Measurements from ENCODE around the gene AATF. TPM values are rescaled to one million over a fixed set of nuclear protein-coding genes. Genes with fewer than 3 reads are reported as not detected.
A peak's percentile ranks its signal among the peaks of the same experiment; 100 is the strongest.

AATF gene
- total RNA-seq, 1 donor from 2014 or later, result 23.9 TPM

DNA sequence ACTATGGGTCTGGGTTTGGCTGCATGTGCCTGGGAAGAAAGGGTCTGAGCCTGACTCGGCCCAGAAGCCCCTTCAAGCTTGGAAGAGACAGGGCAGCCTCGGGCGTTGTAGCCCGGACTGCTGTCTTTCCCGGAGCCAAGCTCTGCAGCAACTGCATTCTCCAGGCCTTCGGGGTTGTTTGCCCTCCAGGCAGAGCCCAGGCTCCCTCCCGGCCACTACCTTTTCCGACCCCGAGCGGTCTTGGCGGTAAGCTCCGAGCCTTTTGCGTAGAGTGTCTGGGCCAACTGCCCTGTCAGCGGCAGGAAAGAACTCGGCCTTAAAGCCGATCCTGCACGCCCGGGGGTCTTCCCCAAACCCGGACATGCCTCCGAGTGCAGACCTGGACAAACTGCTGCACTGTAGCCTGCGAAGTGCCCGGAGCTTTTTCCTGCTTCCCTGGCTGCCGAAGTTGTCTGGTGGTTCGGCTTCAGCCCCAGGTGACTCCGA is 10.1 kb upstream of the AATF start:
- no peak for ATAC-seq
- intact Hi-C loops (cut with DNase I), result no loop called here
- DNase-seq (ENCODE audit: missing footprints), result no peak

GRCh38 chr17:36939052-36939801 is 9.5 kb upstream of the AATF start:
- ATAC-seq (no peak), DNase-seq (ENCODE audit: missing footprints) (no peak)
- intact Hi-C loops (cut with DNase I), result no loop called here

- DNase-seq (ENCODE audit: missing footprints) (no peak), ATAC-seq (no peak)
- intact Hi-C loops (cut with DNase I), result no loop called here
Observed at GRCh38 chr17:36939802-36940312, 8.9 kb upstream of the AATF start.

- DNase-seq (ENCODE audit: missing footprints) (no peak), ATAC-seq (no peak)
- intact Hi-C loops (cut with DNase I), result no loop called here
Observed at GRCh38 chr17:36940313-36941264, 8.2 kb upstream of the AATF start.

DNA sequence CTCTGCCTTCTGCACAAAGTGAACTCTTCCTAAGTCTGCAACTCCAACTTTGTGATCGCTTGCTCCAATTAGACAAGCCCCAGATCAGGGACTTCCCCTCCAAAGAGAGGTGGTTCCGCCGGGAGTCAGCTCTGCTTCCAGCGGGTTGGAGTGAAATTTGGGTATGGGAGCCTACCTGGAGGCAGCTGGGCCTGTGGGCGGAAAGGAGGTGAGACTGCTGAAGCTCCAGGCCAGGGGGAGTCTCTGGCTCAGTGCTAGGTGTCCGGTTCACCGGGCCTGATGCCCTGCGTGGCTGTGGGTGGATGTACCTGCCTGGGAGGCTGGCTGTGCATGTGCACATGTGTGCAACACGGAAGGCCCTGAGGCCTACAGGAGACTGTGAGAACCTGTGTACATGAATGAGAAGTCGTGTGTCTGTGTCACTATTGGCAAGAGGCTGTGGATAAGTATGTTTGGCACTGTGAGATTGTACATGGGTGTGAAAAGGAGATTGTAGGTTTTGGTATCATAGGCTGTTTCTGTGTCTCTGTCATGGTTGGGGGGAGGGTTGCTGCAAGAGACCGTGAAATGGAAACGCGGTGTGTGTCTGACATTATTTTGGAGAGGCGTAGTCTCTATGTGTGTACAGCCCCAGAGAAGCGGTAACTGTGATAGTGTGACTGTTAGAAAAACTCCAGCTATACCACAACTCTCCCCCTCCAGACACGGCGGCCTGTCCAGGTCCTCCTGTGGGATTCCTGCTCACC is 7.3 kb upstream of the AATF start:
- DNase-seq (ENCODE audit: missing footprints), result no peak
- intact Hi-C loops (cut with DNase I), result no loop called here
- ATAC-seq, result no peak

- ATAC-seq (peak; percentile 26), DNase-seq (ENCODE audit: missing footprints) (peak; percentile 65)
- intact Hi-C loops (cut with DNase I), result no loop called here
Observed at GRCh38 chr17:36942019-36942599, 6.6 kb upstream of the AATF start.

DNA sequence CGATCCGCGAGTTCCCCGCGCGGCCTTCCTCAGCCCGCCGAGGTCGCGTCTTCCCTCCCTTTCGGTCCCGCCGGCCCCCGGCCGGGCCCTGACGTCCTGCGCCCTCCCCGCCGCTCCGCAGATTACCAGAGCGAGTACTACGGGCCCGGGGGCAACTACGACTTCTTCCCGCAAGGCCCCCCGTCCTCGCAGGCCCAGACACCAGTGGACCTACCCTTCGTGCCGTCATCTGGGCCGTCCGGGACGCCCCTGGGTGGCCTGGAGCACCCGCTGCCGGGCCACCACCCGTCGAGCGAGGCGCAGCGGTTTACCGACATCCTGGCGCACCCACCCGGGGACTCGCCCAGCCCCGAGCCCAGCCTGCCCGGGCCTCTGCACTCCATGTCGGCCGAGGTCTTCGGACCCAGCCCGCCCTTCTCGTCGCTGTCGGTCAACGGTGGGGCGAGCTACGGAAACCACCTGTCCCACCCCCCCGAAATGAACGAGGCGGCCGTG is 6.1 kb upstream of the AATF start:
- no peak for ATAC-seq
- DNase-seq (ENCODE audit: missing footprints), result no peak
- intact Hi-C loops (cut with DNase I), result no loop called here

GRCh38 chr17:36943250-36944191 is 5.2 kb upstream of the AATF start:
- no peak for DNase-seq (ENCODE audit: missing footprints)
- ATAC-seq, result no peak
- intact Hi-C loops (cut with DNase I), result no loop called here

GRCh38 chr17:36944553-36944952 is 4.2 kb upstream of the AATF start:
- intact Hi-C loops (cut with DNase I), result no loop called here
- DNase-seq (ENCODE audit: missing footprints) (no peak), ATAC-seq (no peak)

GRCh38 chr17:36945140-36945539 is 3.6 kb upstream of the AATF start:
- intact Hi-C loops (cut with DNase I), result loop anchor here (5.0 kb wide), 1 partner anchor 412 kb away; no protein-coding TSS in a partner anchor
- DNase-seq (ENCODE audit: missing footprints), result no peak
- ATAC-seq, result no peak

GRCh38 chr17:36945959-36946725 is 2.6 kb upstream of the AATF start:
- intact Hi-C loops (cut with DNase I), result loop anchor here (5.0 kb wide), 1 partner anchor 411 kb away; no protein-coding TSS in a partner anchor
- ATAC-seq (no peak), DNase-seq (ENCODE audit: missing footprints) (no peak)

- intact Hi-C loops (cut with DNase I), result loop anchor here (5.0 kb wide), 1 partner anchor 411 kb away; no protein-coding TSS in a partner anchor
- no peak for ATAC-seq
- DNase-seq (ENCODE audit: missing footprints), result no peak
Observed at GRCh38 chr17:36946726-36947091, 2.0 kb upstream of the AATF start.

DNA sequence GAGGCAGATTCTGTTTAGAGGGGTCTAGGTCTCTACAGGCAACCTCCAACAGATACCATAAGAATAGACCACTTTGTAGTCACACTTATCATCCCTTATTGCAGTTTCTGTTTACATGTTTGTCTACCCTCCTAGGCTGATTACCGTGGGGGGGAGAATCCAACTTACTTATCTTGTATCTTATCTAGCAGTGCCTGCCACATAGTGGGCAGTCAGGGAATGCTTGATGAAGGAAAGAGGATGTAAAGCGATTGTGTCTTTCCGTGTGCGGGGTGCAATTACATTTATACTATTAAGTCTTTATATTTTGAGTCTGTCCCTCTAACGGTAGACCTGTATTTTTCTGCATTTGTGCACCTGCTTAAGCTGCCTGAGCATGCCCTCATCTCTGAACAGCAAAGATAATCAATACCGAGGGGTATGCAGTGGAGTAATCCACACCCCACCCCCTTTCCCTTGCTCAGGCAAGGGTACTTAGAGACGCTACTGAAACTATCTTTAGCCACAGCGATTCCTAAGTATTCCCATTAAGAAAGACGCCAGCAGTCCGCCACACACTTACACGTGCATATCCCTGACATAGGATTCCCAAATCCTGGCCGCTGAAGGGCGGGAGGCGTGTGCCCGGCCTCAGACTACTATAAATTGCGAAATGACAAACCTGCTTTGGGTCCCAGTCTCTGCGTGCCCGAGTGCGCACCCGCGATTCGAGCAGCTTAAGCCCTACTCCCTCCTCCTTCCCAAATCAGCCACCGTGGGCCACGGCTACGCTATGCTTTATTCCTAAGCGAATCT is 635 bp upstream of the AATF start:
- intact Hi-C loops (cut with DNase I), result loop anchor here (5.0 kb wide), 1 partner anchor 409 kb away; no protein-coding TSS in a partner anchor
- ATAC-seq (peak; percentile 74), DNase-seq (ENCODE audit: missing footprints) (no peak)

DNA sequence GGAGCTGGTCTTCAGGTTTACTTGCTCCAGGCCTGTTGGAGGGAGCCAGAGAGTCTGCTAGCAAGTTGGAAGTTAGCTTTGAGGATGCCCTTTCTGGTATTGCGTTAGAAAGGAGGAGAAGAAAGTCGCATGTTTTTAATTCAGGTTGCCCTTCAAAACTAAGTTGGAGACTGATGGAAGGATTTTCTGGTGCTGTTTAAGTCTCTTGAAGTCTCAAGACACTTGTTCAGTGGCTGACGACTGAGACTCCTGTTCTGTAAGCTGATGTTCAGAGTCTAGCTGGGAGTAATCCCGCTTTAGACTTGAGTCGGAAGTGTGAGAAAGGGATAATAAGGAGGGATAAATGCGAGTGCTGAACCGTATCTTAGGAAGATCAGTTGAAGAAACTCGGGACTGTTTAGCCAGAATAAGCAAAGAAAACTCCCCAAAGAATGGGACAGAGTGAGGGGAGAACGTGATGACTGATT is 740 bp downstream of the AATF start:
- no peak for DNase-seq (ENCODE audit: missing footprints)
- intact Hi-C loops (cut with DNase I), result loop anchor here (5.0 kb wide), 1 partner anchor 408 kb away; no protein-coding TSS in a partner anchor
- ATAC-seq, result peak; percentile 39

GRCh38 chr17:36950027-36950426 is 1.3 kb downstream of the AATF start:
- intact Hi-C loops (cut with DNase I), result no loop called here

More at GRCh38 chr17:36950027-36950426, 1.3 kb downstream of the AATF start:
- ATAC-seq, result no peak
- no peak for DNase-seq (ENCODE audit: missing footprints)

Data from Right ventricle myocardium inferior (tissue), 1 donor.